RWPE1 (cell line): ENCODE results near the gene SLC35E3.

Source experiments
- CTCF ChIA-PET: fragments of 350-600 bp; sonication (Branson Sonifier 250); formaldehyde crosslinking; extraction: SDS; loops from one replicate; lab custom pipeline; 2021; lab: Yijun Ruan, JAX
- POLR2A ChIA-PET: fragments of 400-600 bp; formaldehyde crosslinking; extraction: SDS; loops from one replicate; lab custom pipeline; 2020; ENCODE audit warnings: antibody characterized with exemption; ENCODE audit not compliant: low non-redundant PET; lab: Yijun Ruan, JAX
- DNase-seq: peaks from one replicate; pipeline ENCODE4 v3.0.0; 2012; ENCODE audit warnings: low spot score
- H3K27ac ChIP-seq: fragments of 450-650 bp; 2 replicates; pipeline ENCODE4 v1.5.1; 2017
- CTCF ChIP-seq: fragments of 450-650 bp; conservative IDR thresholded peaks from 2 replicates; pipeline ENCODE4 v1.5.1; 2017; ENCODE audit warnings: low read depth, mild to moderate bottlenecking

SLC35E3 gene

DNA sequence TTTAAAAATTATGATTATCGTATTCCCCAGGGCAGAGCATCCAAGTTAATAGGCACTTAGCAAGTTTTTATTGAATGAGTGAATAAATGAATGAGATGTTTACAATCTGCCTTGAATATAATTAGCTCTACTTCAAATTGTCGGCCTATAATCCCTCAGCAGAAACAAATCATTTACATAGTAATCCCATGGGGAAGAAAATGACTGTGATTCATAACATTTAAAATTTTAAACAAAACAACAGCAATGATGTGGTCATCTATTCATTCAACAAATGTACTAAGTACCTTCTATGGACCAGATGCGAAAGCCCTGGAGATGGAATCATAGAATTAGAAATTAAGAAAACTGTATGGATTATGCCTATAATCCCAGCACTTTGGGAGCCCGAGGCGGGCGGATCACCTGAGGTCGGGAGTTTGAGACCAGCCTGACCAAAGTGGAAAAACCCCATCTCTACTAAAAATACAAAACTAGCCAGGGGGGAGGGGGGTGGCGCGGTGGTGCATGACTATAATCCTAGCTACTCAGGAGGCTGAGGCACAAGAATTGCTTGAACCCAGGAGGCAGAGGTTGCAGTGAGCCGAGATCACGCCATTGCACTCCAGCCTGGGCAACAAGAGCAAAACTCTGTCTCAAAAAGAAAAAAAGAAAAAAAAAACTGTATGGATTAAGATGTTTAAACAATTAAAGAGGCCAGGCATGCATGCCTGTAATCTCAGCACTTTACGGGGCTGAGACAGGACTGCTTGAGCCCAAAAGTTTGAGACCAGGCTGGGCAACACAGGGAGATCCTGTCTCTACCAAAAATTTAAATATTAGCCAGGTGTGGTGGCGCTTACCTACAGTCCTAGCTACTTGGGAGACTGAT lies 44.3 kb downstream of the SLC35E3 start:
- CTCF ChIA-PET, result no interaction called here
- POLR2A ChIA-PET, result no interaction called here
- no peak for DNase-seq
- TF ChIP-seq CTCF, result no peak
- H3K27ac ChIP-seq, result no peak overlapping the region

DNA sequence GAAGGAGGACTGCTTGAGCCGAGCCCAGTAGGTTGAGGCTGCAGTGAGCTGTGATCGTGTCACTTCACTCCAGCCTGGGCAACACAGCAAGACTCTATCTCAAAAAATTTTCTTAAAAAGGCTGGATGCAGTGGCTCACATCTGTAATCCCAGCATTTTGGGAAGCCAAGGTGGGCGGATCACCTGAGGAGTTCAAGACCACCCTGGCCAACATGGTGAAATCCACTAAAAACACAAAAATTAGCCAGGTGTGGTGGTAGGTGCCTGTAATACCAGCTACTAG lies 44.9 kb downstream of the SLC35E3 start:
- TF ChIP-seq CTCF, result no peak
- ChIA-PET CTCF (no interaction called here), POLR2A (no interaction called here)
- DNase-seq, result no peak
- H3K27ac ChIP-seq, result no peak overlapping the region

DNA sequence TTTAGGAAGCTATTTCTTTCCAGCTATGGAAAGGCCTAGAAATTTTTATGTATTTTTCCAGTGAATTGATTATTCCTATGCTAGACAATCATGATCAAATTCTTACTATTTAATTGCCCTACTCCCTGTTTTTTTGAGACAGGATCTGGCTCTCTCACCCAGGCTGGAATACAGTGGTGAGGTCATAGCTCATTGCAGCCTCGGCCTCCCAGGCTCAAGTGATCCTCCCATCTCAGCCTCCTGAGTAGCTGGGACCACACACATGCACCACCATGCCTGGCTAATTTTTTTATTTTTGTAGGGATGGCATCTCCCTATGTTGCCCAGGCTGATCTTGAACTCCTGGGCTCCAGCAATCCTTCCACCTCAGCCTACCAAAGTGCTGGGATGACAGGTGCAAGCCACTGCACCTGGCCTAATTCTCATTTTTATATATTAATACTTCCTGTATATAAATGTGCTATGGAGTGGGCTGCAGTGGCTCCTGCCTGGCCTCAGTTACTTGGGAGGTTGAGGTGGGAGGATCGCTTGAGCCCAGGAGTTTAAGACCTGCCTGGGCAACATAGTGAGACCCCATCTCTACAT lies 46.0 kb downstream of the SLC35E3 start:
- DNase-seq, result no peak
- CTCF ChIA-PET, result no interaction called here
- H3K27ac ChIP-seq, result no peak overlapping the region
- POLR2A ChIA-PET, result no interaction called here
- TF ChIP-seq CTCF, result no peak

DNA sequence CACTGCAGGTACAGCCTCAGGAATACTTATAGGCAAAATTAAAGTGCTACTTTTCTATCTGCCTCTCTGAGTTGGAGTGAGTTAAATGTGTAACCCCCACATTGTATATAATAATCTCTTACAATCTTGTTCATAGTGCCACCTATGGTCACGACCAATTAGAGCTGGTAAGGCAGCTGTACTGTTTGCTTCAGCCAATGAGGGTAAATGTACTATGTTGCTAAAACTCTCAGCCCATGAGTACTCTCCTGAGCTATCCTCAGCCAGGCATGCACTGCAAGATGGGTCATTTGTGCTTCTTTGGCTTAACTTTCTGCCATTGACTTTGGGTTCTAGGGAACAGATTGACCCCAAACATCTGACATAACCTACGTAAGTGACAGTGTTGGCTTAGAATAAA lies 47.0 kb downstream of the SLC35E3 start:
- peak; percentile 89 for DNase-seq
- ChIA-PET POLR2A (no interaction called here), CTCF (no interaction called here)
- TF ChIP-seq CTCF, result no peak
- H3K27ac ChIP-seq, result no peak overlapping the region

DNA sequence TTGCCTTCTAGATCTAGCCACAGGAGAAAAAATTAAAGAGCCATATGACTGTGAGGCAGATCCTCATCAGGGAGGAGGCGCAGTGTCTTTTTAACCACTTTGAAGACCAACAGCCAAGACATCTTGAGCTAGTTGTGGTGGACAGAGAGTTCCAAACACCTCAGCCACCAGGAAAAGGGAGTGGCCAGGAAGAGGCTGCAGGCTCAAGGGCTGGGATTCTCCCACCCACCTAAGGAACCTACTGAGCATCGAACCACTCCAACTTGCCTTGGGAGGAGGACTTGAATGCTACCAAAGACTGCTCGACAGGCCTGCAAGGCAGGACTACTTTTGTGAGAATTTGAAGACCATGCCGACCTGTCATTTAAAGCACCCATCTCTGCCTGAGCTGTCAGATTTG lies 47.5 kb downstream of the SLC35E3 start:
- H3K27ac ChIP-seq, result no peak overlapping the region
- TF ChIP-seq CTCF, result no peak
- no peak for DNase-seq
- ChIA-PET POLR2A (no interaction called here), CTCF (no interaction called here)

GRCh38 chr12:68793975-68794652 lies 48.1 kb downstream of the SLC35E3 start:
- CTCF ChIA-PET, result no interaction called here
- POLR2A ChIA-PET, result no interaction called here
- no peak overlapping the region for H3K27ac ChIP-seq
- DNase-seq, result no peak
- no peak for TF ChIP-seq CTCF
